DMS114 treated with DMSO at 0.1 percent for 48 hours (cell line): ENCODE data around the gene DLGAP4.
"Not testable (repeated sequence)": the region's sequence is repeated elsewhere in the genome, so short reads cannot be mapped to it uniquely, and the experiment has no call there.

Experiments
- DNase-seq: peaks from one replicate; lab custom pipeline; 2025; ENCODE audit not compliant: unreplicated experiment; lab: John Stamatoyannopoulos, UW

Gene DLGAP4

DNA sequence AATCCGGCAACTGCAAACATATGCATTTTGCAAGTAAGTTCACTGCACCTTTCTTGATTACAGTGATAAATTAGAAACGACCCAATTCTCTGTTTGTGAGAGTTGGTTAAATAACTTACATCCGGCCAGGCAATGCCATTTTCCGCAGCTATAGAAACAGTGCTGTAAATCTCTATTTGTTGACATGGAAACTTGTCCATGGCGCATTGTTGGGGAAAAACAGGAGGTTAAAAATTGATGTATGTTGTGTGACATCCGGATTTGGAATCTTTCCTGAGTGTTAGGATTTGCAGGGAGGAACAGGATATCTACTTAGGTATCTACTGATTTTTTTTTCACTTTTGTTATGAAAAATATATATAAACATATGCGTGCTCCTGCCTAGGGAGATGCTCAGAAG, 66.5 kb downstream of the DLGAP4 start:
- no peak for DNase-seq

DNA sequence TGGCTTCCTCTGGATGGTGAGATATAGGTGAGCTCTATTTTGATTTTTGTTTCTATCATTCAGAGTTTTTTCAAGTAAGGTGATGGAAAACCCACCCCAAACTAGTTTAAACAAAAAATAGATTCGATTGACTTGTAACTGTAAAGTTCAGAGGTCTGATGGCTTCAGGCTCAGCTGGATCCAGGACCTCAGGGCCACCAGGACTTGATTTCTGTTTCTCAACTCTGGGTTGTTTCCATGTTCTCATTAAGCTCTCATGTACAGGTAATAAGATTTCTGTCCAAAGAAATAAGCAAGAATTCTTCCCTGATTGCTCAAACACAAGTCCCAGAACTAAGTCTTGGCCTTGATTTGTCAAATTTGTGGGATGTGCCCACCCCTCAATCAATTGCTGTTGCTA, 67.0 kb downstream of the DLGAP4 start:
- DNase-seq, result no peak

DNA sequence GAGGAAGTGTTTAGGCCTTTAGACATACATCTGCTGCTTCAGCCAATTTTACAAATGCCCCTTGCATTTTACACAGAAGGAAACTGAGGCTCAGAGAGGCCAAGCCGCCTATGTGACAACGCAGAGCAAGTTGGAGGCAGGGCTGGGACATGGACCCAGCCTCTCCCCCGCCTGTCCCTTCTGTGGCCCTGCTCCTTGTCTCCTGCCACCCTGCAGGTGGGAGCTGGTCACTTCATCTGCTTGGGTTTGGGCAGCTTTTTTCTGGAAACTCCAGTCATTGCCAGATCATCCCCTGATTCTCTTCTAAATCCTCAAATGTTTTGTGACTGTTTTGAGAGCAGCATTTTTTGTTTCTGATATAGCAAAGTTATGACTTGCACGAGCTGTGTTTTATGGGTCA, 68.9 kb downstream of the DLGAP4 start:
- no peak for DNase-seq

- no peak for DNase-seq
These were observed 71.5 kb downstream of the DLGAP4 start for GRCh38 chr20:36377348-36378326.

DNA sequence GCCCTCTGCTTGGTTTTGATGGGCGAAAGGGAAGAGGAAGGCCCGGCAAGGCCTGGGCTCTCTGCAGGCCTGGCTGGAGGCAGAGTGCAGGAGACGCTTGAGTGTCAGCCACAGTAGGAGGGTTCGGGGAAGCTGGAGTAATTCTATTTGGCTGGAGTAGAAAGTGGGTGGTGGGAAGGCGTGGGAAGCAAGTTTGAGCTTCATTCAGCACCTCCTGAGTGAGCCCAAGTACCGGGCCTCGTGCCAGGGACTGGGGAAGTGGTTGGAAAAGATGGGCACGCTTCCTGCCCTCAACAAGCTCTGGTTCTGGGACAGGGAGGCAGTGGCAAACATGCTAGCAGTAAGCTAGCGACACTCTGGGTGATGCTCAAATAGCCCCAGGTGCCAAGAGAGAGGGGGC, 72.5 kb downstream of the DLGAP4 start:
- DNase-seq, result no peak

GRCh38 chr20:36379914-36380313, 73.8 kb downstream of the DLGAP4 start:
- not testable (repeated sequence) for DNase-seq

- no peak for DNase-seq
These were observed 78.0 kb downstream of the DLGAP4 start for GRCh38 chr20:36384022-36384619.

GRCh38 chr20:36385503-36385902, 79.4 kb downstream of the DLGAP4 start:
- no peak for DNase-seq

- DNase-seq, result no peak
These were observed 80.1 kb downstream of the DLGAP4 start for GRCh38 chr20:36386236-36386635.

- no peak for DNase-seq
These were observed 84.1 kb downstream of the DLGAP4 start for GRCh38 chr20:36390269-36390668.

GRCh38 chr20:36390719-36391415, 84.7 kb downstream of the DLGAP4 start:
- DNase-seq, result no peak

DNA sequence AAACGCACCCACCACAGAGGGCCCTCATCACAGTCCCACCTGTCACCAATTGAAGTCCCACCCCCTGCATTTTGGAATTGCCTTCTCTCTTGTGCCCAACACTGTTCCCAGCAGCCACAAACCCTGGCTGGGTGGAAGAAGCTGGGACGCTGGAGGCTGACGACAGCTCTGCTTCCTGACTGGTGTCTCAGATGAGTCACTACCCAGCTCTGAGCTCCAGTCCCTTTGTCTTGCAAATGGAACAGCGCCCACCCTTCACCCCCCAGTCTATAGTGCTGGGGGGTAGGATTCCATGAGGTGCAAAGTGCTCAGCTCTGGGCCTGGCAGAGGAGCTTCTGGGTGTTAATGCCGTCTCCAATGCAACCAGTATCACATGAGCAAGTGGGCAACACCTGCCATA, 85.3 kb downstream of the DLGAP4 start:
- no peak for DNase-seq

GRCh38 chr20:36391955-36392354, 85.8 kb downstream of the DLGAP4 start:
- no peak for DNase-seq

DNA sequence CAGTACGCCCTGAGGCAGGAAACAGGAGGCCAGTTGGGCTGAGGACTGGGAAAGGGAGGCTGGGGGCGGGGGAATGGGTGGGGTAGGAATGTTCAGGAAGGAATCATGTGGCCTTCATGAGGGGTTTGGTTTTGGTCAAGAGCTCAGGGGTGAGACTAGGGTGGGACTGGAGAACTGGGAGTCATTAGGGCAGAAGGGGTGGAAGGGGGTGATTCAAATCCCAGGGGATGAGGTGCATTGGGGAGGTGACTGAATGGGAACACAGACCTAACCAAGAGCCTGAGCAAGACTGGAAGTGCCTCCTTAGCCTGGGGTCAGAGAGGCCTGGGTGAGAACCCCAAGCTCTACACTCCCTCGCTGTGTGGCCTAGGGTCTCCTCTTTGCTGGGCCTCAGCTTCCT, 86.8 kb downstream of the DLGAP4 start:
- no peak for DNase-seq

DNA sequence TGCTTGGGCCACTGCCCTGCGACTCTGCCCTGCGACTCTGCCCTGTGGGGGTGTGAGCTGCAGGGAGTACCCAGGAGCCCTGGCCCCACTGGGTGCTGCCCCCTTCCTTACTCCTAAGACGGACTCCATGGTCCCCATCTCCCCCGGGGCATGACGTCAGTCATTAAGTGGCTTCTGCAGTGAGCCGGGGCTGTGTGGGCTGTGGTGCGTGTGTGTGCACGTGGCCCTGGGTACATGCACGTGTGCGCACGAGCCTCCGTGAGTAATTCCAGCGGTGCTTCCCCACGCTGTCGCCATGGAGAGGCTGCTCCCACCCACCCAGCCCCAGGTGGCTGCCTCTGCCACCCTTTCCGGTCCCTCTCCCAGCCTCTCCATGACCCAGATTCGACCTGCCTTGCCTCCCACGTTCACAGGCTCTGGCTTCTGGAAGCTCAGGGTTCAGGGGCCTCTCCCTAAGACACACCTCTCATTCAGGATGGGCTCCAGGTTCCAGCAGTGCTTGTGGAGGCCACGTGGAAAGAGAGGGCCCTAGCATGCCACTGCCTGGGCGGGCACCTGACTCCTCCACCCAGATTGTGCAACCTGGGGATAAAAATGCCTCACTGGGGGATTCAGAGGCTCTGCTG, 88.3 kb downstream of the DLGAP4 start:
- no peak for DNase-seq

- DNase-seq, result no peak
These were observed 90.2 kb downstream of the DLGAP4 start for GRCh38 chr20:36396340-36396739.

DNA sequence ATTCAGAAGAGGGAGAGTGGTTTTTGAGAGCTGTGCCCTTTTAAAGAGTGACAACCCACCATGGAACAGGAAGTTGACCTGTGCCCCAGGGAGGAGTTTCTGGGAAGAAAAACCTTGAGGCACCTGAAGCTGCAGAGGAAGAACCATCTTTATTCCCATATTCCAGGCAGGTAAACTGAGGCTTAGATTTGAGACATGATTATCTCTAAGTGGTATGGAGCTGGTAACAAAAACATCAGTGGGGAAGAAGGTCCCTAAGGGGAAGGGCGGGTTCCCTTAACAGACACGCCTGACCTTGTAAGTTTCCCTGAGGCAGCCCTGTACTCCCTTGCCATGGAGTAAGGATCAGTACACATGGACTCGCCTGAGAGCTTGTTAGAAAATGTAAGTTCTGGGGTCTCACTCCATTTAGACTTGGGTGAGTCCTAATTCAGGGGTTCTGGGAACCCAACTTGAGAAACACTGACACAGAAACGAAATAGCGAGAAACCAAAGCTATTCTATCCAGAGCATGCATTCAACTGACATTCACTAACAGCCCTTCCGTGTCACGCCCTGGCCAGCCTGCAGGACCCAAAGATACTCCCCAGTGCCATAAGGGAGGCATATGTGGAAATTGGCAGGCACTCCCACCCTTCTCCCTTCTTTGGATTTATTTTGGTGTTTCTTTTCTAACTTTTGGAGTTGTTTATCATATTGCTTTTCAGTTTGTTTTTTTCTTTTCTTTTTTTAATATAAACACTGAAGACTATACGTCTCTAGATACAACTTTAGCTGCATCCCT, 90.9 kb downstream of the DLGAP4 start:
- no peak for DNase-seq

DNA sequence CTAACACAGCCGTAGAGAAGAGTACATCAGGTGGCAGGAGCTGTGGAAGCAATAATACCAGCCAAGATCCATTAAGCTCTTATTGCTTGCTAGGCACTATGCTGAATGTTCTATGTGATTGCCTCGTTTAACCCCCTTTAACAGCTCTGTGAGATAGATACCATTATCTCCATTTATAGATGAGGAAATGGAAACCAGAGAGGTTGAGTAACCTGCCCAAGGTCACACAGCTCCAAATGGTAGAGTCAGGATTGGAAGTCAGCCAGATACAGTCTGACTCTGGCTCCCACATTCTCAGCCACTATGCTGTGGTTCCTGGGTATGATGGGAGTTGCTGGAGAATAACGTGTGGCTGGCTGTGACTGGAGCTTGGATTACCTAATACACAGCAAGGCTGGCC, 92.4 kb downstream of the DLGAP4 start:
- no peak for DNase-seq

DNA sequence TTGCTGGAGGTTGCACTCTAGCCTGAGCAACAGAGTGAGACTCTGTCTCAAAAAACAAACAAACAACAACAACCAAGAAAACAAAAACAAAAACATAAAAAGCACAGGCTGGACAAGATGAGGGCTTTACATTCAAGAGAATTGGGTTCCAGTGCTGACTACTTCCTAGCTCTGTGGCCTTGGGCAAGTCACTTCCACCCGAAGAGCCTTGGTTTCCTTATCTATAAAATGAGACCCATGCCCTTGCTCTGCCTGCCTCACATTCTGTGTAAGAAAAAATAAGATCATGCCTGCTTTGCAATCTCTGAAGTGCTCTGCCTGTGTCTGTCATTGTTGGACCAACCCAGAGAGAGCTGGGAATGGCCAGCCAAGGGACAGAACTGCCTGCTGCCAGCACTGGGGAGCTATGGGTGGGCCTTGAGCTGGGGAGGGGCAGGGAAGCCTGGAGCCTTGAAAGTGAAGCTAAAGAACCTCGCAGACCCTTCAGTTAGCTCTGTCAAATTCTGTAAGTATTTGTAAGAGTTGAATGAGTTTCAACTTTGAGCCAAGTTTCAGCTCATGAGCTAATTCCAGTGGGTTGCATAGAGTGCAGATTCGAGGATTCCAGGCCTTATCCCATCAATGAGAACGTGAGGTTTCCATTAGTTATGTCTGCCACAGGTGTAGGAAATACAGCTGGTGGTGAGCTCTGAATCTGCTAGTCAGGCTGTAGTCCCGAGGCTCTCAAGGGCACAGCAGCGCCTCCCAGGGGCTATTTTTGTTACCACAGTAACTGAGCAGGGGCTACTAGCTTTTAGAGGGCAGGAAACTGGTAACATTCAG, 93.2 kb downstream of the DLGAP4 start:
- DNase-seq, result no peak
